Thyroid gland (tissue), 4 donors: Measurements from ENCODE around the gene ACCSL.

Experiments
- POLR2A ChIP-seq, 2 donors: fragments of 450-650 bp; IDR thresholded peaks; one replicate each; pipeline ENCODE4 v1.6.1; 2017; ENCODE audit warnings: antibody characterized with exemption in 2 of 2, mild to moderate bottlenecking in 2 of 2, moderate library complexity in 1 of 2
- TF ChIP-seq, protein P1 (sequence below), 6 experiments: fragments of 200-600 bp in 3 of 6; fragments of 450-650 bp in 3 of 6; sonication (generic) in 3 of 6; IDR thresholded peaks; one replicate each; pipeline ENCODE4 v1.5.1; 2016 to 2019; ENCODE audit warnings: antibody characterized with exemption in 6 of 6, mild to moderate bottlenecking in 2 of 6, inconsistent platforms in 1 of 6, moderate library complexity in 1 of 6

DNA sequence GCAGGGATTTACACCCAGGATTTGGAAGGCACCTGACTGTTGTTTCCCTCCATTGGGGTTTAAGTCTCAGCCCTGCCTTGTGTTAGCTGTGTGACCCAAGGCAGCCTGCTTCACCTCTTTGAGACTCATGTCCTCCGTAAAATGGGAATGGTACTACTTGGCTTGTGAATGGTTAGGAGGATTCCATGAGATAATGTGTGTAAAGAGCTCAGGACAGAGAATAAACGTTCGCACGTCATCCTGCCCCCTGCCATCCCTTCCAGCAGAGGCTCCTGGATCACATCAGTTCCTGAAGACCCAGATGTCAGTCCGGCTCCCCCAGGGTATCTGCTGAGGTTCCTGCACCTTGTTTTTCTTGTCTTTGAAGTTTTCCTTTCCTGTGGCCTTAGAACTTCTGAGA is 16.8 kb upstream of the ACCSL start:
- no peak for TF ChIP-seq POLR2A (IDR thresholded peaks at IDR 0.05)
- TF ChIP-seq, protein P1, sequence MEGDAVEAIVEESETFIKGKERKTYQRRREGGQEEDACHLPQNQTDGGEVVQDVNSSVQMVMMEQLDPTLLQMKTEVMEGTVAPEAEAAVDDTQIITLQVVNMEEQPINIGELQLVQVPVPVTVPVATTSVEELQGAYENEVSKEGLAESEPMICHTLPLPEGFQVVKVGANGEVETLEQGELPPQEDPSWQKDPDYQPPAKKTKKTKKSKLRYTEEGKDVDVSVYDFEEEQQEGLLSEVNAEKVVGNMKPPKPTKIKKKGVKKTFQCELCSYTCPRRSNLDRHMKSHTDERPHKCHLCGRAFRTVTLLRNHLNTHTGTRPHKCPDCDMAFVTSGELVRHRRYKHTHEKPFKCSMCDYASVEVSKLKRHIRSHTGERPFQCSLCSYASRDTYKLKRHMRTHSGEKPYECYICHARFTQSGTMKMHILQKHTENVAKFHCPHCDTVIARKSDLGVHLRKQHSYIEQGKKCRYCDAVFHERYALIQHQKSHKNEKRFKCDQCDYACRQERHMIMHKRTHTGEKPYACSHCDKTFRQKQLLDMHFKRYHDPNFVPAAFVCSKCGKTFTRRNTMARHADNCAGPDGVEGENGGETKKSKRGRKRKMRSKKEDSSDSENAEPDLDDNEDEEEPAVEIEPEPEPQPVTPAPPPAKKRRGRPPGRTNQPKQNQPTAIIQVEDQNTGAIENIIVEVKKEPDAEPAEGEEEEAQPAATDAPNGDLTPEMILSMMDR (IDR thresholded peaks at IDR 0.05): no peak
